A673 (cell line): Measurements from ENCODE around the gene PACSIN2.
"Not testable (repeated sequence)": the region's sequence is repeated elsewhere in the genome, so short reads cannot be mapped to it uniquely, and the experiment has no call there.

Experiments
- CTCF ChIP-seq: fragments of 300-800, 200-600 bp; sonication (generic); conservative IDR thresholded peaks from 2 replicates; pipeline ENCODE4 v1.5.1; 2017; ENCODE audit warnings: low read depth, mild to moderate bottlenecking, antibody characterized with exemption, low read length, moderate library complexity, mixed read lengths
- EZH2 ChIP-seq: fragments of 200-600 bp; sonication (generic); IDR thresholded peaks from 2 replicates; pipeline ENCODE4 v1.6.1; 2017; ENCODE audit warnings: borderline replicate concordance, low read depth, mild to moderate bottlenecking, mixed read lengths, antibody characterized with exemption, low read length; ENCODE audit not compliant: poor library complexity, severe bottlenecking

- TF ChIP-seq EZH2, CTCF: not testable (repeated sequence)
Measured at GRCh38 chr22:42971473-42971860, 43.5 kb downstream of the PACSIN2 start.
